GM19240 (cell line): Measurements from ENCODE around the gene TECR.
A peak's percentile ranks its signal among the peaks of the same experiment; 100 is the strongest.
"Not testable (repeated sequence)": the region's sequence is repeated elsewhere in the genome, so short reads cannot be mapped to it uniquely, and the experiment has no call there.

Source experiments
- DNase-seq: peaks from one replicate; pipeline ENCODE4 v3.0.0; 2011; ENCODE audit warnings: low spot score; ENCODE audit not compliant: insufficient read length

TECR gene

GRCh38 chr19:14533450-14533849 lies 4.1 kb downstream of the TECR start:
- no peak for DNase-seq

GRCh38 chr19:14536926-14537692 lies 7.7 kb downstream of the TECR start:
- DNase-seq: no peak

GRCh38 chr19:14540741-14541525 lies 11.5 kb downstream of the TECR start:
- DNase-seq: no peak

- DNase-seq: not testable (repeated sequence)
Measured at GRCh38 chr19:14541979-14542378, 12.6 kb downstream of the TECR start.

GRCh38 chr19:14542711-14543328 lies 13.4 kb downstream of the TECR start:
- DNase-seq: no peak

GRCh38 chr19:14544047-14544446 lies 14.7 kb downstream of the TECR start:
- DNase-seq: no peak

GRCh38 chr19:14544977-14545715 lies 15.8 kb downstream of the TECR start:
- no peak for DNase-seq

- no peak for DNase-seq
Measured at GRCh38 chr19:14545716-14546082, 16.3 kb downstream of the TECR start.

- no peak for DNase-seq
Measured at GRCh38 chr19:14550201-14550754, 20.9 kb downstream of the TECR start.

GRCh38 chr19:14551134-14552005 lies 22.0 kb downstream of the TECR start:
- DNase-seq: peak; percentile 50

- DNase-seq: not testable (repeated sequence)
Measured at GRCh38 chr19:14552006-14552360, 22.6 kb downstream of the TECR start.

- DNase-seq: no peak
Measured at GRCh38 chr19:14553042-14553938, 23.9 kb downstream of the TECR start.

- no peak for DNase-seq
Measured at GRCh38 chr19:14553939-14554243, 24.5 kb downstream of the TECR start.

GRCh38 chr19:14554382-14554812 lies 25.0 kb downstream of the TECR start:
- DNase-seq: no peak

GRCh38 chr19:14555918-14556661 lies 26.7 kb downstream of the TECR start:
- DNase-seq: no peak

GRCh38 chr19:14556662-14557188 lies 27.3 kb downstream of the TECR start:
- DNase-seq: peak; percentile 93

GRCh38 chr19:14558370-14559066 lies 29.1 kb downstream of the TECR start:
- no peak for DNase-seq
